Caco-2 (cell line): ENCODE results near the gene DSEL. TPM values are rescaled to one million over a fixed set of nuclear protein-coding genes. Genes with fewer than 3 reads are reported as not detected.

Experiments used
- Bru-seq: library from RNA; stranded (reverse); fragments of 400-500 nt; gene quantifications from one replicate; lab custom pipeline; 2021; lab: Mats Ljungman, UMichigan
- BruChase-seq, 2 experiments: library from RNA; stranded (reverse); fragments of 400-500 nt; gene quantifications; one replicate each; lab custom pipeline; 2021; lab: Mats Ljungman, UMichigan
- BruUV-seq: library from RNA; stranded (reverse); fragments of 400-500 nt; replicated peaks from 2 replicates; lab custom pipeline; 2021; lab: Mats Ljungman, UMichigan
- CTCF ChIA-PET: fragments of 300-600 bp; sonication (Branson Sonifier 250); formaldehyde crosslinking; loops from one replicate; lab custom pipeline; 2022; ENCODE audit warnings: antibody characterized with exemption; lab: Charles Lee
- POLR2A ChIA-PET: fragments of 300-600 bp; sonication (Branson Sonifier 250); formaldehyde crosslinking; loops from one replicate; lab custom pipeline; 2022; ENCODE audit warnings: antibody characterized with exemption; lab: Charles Lee
- DNase-seq, 2 experiments: peaks; one replicate each; pipeline versions ENCODE4 v3.0.0 to v3.0.0-alpha.2; 2020 to 2022
- H3K27me3 ChIP-seq: replicated peaks from 2 replicates; pipeline ENCODE4 v1.6.0; 2011; ENCODE audit warnings: low read length; ENCODE audit not compliant: control insufficient read depth, insufficient read depth
- H3K36me3 ChIP-seq: 2 replicates; pipeline ENCODE4 v1.5.1; 2011; ENCODE audit warnings: low read length; ENCODE audit not compliant: control insufficient read depth, insufficient read depth
- H3K4me1 ChIP-seq: fragments of 250-450 bp; sonication (Bioruptor Pico); 2 replicates; pipeline ENCODE4 v1.5.1; 2020; ENCODE audit warnings: mild to moderate bottlenecking
- H3K4me3 ChIP-seq: 2 replicates; pipeline ENCODE4 v1.5.1; 2011; ENCODE audit warnings: low read depth, mild to moderate bottlenecking, control low read depth, low read length
- H3K9me3 ChIP-seq: fragments of 250-450 bp; sonication (Bioruptor Pico); 2 replicates; pipeline ENCODE4 v1.5.1; 2020; ENCODE audit warnings: mild to moderate bottlenecking, moderate library complexity
- H3K27ac Mint-ChIP-seq: one replicate; pipeline ENCODE4 v1.8.0; 2022; ENCODE audit warnings: mixed read lengths; ENCODE audit not compliant: unreplicated experiment
- H3K27me3 Mint-ChIP-seq: one replicate; pipeline ENCODE4 v1.8.0; 2022; ENCODE audit warnings: mixed read lengths; ENCODE audit not compliant: insufficient read depth, unreplicated experiment
- H3K36me3 Mint-ChIP-seq: one replicate; pipeline ENCODE4 v1.8.0; 2022; ENCODE audit warnings: mild to moderate bottlenecking, mixed read lengths; ENCODE audit not compliant: insufficient read depth, unreplicated experiment
- H3K4me1 Mint-ChIP-seq: one replicate; pipeline ENCODE4 v1.8.0; 2022; ENCODE audit warnings: low read depth, mixed read lengths; ENCODE audit not compliant: unreplicated experiment
- H3K4me3 Mint-ChIP-seq: one replicate; pipeline ENCODE4 v1.8.0; 2022; ENCODE audit warnings: mild to moderate bottlenecking, moderate library complexity, mixed read lengths; ENCODE audit not compliant: unreplicated experiment
- H3K9me3 Mint-ChIP-seq: one replicate; pipeline ENCODE4 v1.8.0; 2022; ENCODE audit warnings: mixed read lengths; ENCODE audit not compliant: unreplicated experiment
- CTCF ChIP-seq, 2 experiments: fragments of 200-600 bp in 1 of 2; IDR thresholded peaks; 1 replicate in 1 of 2; 2 replicates in 1 of 2; pipeline versions ENCODE4 v1.5.1 to v1.8.0; 2011 to 2022; ENCODE audit warnings: antibody characterized with exemption in 1 of 2, control low read depth in 1 of 2, inconsistent platforms in 1 of 2, low read depth in 1 of 2, low read length in 1 of 2, mild to moderate bottlenecking in 1 of 2, moderate library complexity in 1 of 2; ENCODE audit not compliant: insufficient read depth in 1 of 2, severe bottlenecking in 1 of 2, unreplicated experiment in 1 of 2
- intact Hi-C: fragments of 100-400 bp; cut with micrococcal nuclease; formaldehyde crosslinking; loops from one replicate; pipeline ENCODE4 v1.10.0; 2022; ENCODE audit not compliant: unreplicated experiment
- long read RNA-seq: library from polyadenylated mRNA; stranded (forward); transcript quantifications from one replicate; pipeline ENCODE4 v2.0.0, GENCODE V29; 2022
- total RNA-seq: library from RNA; stranded (reverse); gene quantifications from 2 replicates; pipeline ENCODE4 v1.2.3, GENCODE V29; 2022

DSEL gene
- total RNA-seq (0.16 and 0.18 TPM in 2 replicates), Bru-seq, nascent RNA (percentile 25 among the genes with signal in this experiment), BruChase-seq, experiment 1, labeled RNA remaining after a 2-hour chase (percentile 39 among the genes with signal in this experiment), BruChase-seq, experiment 2, labeled RNA remaining after a 6-hour chase (percentile 35 among the genes with signal in this experiment)
- long read RNA-seq: 0 reads

- POLR2A ChIA-PET: no interaction called here
- BruUV-seq: no TSS peak
- CTCF ChIA-PET: interaction anchor here (0.6 to 1.1 kb wide), 5 partner anchors 9 to 1248 kb away, joined by 3 to 9 read pairs (median 4); no protein-coding TSS in a partner anchor
These were observed at the start of gene DSEL for GRCh38 chr18:67516539-67517443. Gene DSEL (minus strand): TSS chr18:67516720. CDS start chr18:67514608, 2,112 bp downstream.

GRCh38 chr18:67553437-67553836, 36.9 kb upstream of the DSEL start:
- no peaks in the 10 kb centered on the region for H3K9me3 ChIP-seq
- H3K4me3 ChIP-seq: no peak overlapping the region
- H3K4me1 ChIP-seq: no peaks in the 10 kb centered on the region
- Mint-ChIP-seq H3K4me1 (no peaks in the 10 kb centered on the region), H3K4me3 (no peak overlapping the region), H3K9me3 (no peaks in the 10 kb centered on the region), H3K27ac (no peak overlapping the region), H3K27me3 (peaks cover 3% of the 10 kb centered on the region), H3K36me3 (no peaks in the 10 kb centered on the region)
- DNase-seq: no peak
- CTCF ChIA-PET: no interaction called here
- no peaks in the 10 kb centered on the region for H3K36me3 ChIP-seq
- intact Hi-C loops: no loop called here
- no peaks in the 10 kb centered on the region for H3K27me3 ChIP-seq
- POLR2A ChIA-PET: no interaction called here
- BruUV-seq: no TSS peak
- no peak for TF ChIP-seq CTCF (IDR thresholded peaks at IDR 0.05; ENCODE audit: insufficient read depth in 1 of 2, low read depth in 1 of 2, low read length in 1 of 2, severe bottlenecking in 1 of 2, unreplicated experiment in 1 of 2)

More at GRCh38 chr18:67516539-67517443, at the start of gene DSEL:
- H3K9me3 ChIP-seq: no peaks in the 10 kb centered on the region
- DNase-seq: peak; percentile 88 to 90
- no peaks in the 10 kb centered on the region for H3K9me3 Mint-ChIP-seq
- no peaks in the 10 kb centered on the region for H3K27me3 Mint-ChIP-seq
- intact Hi-C loops: loop anchor here (1.0 to 5.0 kb wide), 4 partner anchors 194 to 1144 kb away; no protein-coding TSS in a partner anchor
- H3K36me3 ChIP-seq: no peaks in the 10 kb centered on the region
- peak within 1 kb of the TSS; percentile 51 for H3K4me3 ChIP-seq
- no peaks in the 10 kb centered on the region for H3K27me3 ChIP-seq
- no peaks in the 10 kb centered on the region for H3K36me3 Mint-ChIP-seq
- H3K27ac Mint-ChIP-seq: peak within 1 kb of the TSS; percentile 45
- no peak for TF ChIP-seq CTCF (IDR thresholded peaks at IDR 0.05; ENCODE audit: insufficient read depth in 1 of 2, low read depth in 1 of 2, low read length in 1 of 2, severe bottlenecking in 1 of 2, unreplicated experiment in 1 of 2)
- no peaks in the 10 kb centered on the region for H3K4me1 ChIP-seq
- H3K4me1 Mint-ChIP-seq: peaks cover 5% of the 10 kb centered on the region
- peak within 1 kb of the TSS; percentile 87 for H3K4me3 Mint-ChIP-seq

- H3K27ac Mint-ChIP-seq: no peak overlapping the region
- Histone ChIP-seq H3K4me3 (no peak overlapping the region), H3K4me1 (no peaks in the 10 kb centered on the region), H3K9me3 (no peaks in the 10 kb centered on the region), H3K27me3 (no peaks in the 10 kb centered on the region), H3K36me3 (no peaks in the 10 kb centered on the region)
- ChIA-PET CTCF (no interaction called here), POLR2A (no interaction called here)
- TF ChIP-seq CTCF (IDR thresholded peaks at IDR 0.05; ENCODE audit: insufficient read depth in 1 of 2, low read depth in 1 of 2, low read length in 1 of 2, severe bottlenecking in 1 of 2, unreplicated experiment in 1 of 2): no peak
- H3K36me3 Mint-ChIP-seq: no peaks in the 10 kb centered on the region
- no peak for DNase-seq
- no TSS peak for BruUV-seq
- peaks cover 3% of the 10 kb centered on the region for H3K27me3 Mint-ChIP-seq
- H3K9me3 Mint-ChIP-seq: no peaks in the 10 kb centered on the region
- intact Hi-C loops: no loop called here
- no peaks in the 10 kb centered on the region for H3K4me1 Mint-ChIP-seq
- H3K4me3 Mint-ChIP-seq: no peak overlapping the region
These were observed 34.5 kb upstream of the DSEL start for GRCh38 chr18:67550872-67551520.
